ENCODE results near the gene TTC5. TPM values are rescaled to one million over a fixed set of nuclear protein-coding genes. Genes with fewer than 3 reads are reported as not detected.

Gene TTC5
- total RNA-seq, 4 donors from 2014 or later, result 13.3 to 23.3 (median 14.6) TPM

- no peak overlapping the region for H3K27ac ChIP-seq
- no peaks in the 10 kb centered on the region for H3K9me3 ChIP-seq
- TF ChIP-seq POLR2AphosphoS5 (IDR thresholded peaks at IDR 0.05) (no peak), CTCF (IDR thresholded peaks at IDR 0.05) (no peak), EP300 (IDR thresholded peaks at IDR 0.05) (no peak), POLR2A (IDR thresholded peaks at IDR 0.05) (no peak)
- no peaks in the 10 kb centered on the region for H3K27me3 ChIP-seq
- WGBS, result 86% methylated on average over 2 of the region's 2 CpGs
- DNase-seq (ENCODE audit: low spot score in 2 of 2), result no peak
- H3K4me3 ChIP-seq, result no peak overlapping the region
- H3K4me1 ChIP-seq, result peaks cover 25% of the 10 kb centered on the region
- H3K36me3 ChIP-seq, result peaks cover 17% of the 10 kb centered on the region
Observed at GRCh38 chr14:20329355-20329754, 23.6 kb upstream of the TTC5 start.

GRCh38 chr14:20328705-20329104, 23.0 kb upstream of the TTC5 start:
- TF ChIP-seq POLR2A (IDR thresholded peaks at IDR 0.05) (no peak), CTCF (IDR thresholded peaks at IDR 0.05) (no peak), POLR2AphosphoS5 (IDR thresholded peaks at IDR 0.05) (no peak), EP300 (IDR thresholded peaks at IDR 0.05) (no peak)
- 52% methylated on average over 2 of the region's 2 CpGs for WGBS

GRCh38 chr14:20327005-20327869, 21.5 kb upstream of the TTC5 start:
- H3K27ac ChIP-seq, result no peak overlapping the region
- 45% methylated on average over 8 of the region's 8 CpGs for WGBS
- H3K27me3 ChIP-seq, result no peaks in the 10 kb centered on the region
- peaks cover 29% of the 10 kb centered on the region for H3K36me3 ChIP-seq
- peaks cover 22% of the 10 kb centered on the region for H3K4me1 ChIP-seq
- TF ChIP-seq POLR2AphosphoS5 (IDR thresholded peaks at IDR 0.05) (no peak), CTCF (IDR thresholded peaks at IDR 0.05) (peak; percentile 55 to 62), EP300 (IDR thresholded peaks at IDR 0.05) (no peak)
- H3K9me3 ChIP-seq, result no peaks in the 10 kb centered on the region
- no peak for DNase-seq (ENCODE audit: low spot score in 2 of 2)
- no peak overlapping the region for H3K4me3 ChIP-seq

More at GRCh38 chr14:20328705-20329104, 23.0 kb upstream of the TTC5 start:
- H3K4me1 ChIP-seq, result peaks cover 25% of the 10 kb centered on the region
- DNase-seq (ENCODE audit: low spot score in 2 of 2), result no peak
- H3K27me3 ChIP-seq, result no peaks in the 10 kb centered on the region
- H3K27ac ChIP-seq, result no peak overlapping the region
- no peak overlapping the region for H3K4me3 ChIP-seq
- H3K36me3 ChIP-seq, result peaks cover 23% of the 10 kb centered on the region
- H3K9me3 ChIP-seq, result no peaks in the 10 kb centered on the region

GRCh38 chr14:20317720-20318119, 12.0 kb upstream of the TTC5 start:
- TF ChIP-seq POLR2AphosphoS5 (IDR thresholded peaks at IDR 0.05) (no peak), EP300 (IDR thresholded peaks at IDR 0.05) (no peak), POLR2A (IDR thresholded peaks at IDR 0.05) (no peak), CTCF (IDR thresholded peaks at IDR 0.05) (no peak)
- no peak for DNase-seq (ENCODE audit: low spot score in 2 of 2)
- WGBS, result 97% methylated on average over 16 of the region's 16 CpGs

DNA sequence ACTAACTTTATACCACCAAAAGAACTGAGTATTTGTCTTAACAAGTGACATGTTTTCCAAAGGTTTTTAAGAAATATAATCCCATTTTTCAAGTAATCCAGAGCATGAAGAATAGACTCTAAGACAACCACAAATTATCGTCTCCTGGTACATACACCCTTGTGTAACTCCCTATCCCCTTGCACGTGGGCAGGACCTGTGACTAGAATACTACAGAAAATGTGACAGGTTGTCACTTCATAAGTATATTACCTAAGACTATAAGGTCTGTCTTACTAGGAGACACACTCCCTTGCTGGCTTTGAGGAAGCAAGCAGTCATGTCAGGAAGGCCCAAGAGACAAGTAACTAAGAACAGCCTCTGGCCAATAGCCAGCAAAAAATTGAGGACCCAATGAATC, 8.3 kb upstream of the TTC5 start:
- TF ChIP-seq CTCF (IDR thresholded peaks at IDR 0.05) (no peak), POLR2AphosphoS5 (IDR thresholded peaks at IDR 0.05) (no peak)
- H3K9me3 ChIP-seq, result no peaks in the 10 kb centered on the region
- H3K27ac ChIP-seq, result no peak overlapping the region
- DNase-seq (ENCODE audit: low spot score in 2 of 2), result no peak
- H3K4me3 ChIP-seq, result no peak overlapping the region
- peaks cover 72% of the 10 kb centered on the region for H3K36me3 ChIP-seq
- H3K4me1 ChIP-seq, result no peaks in the 10 kb centered on the region
- WGBS, result 83% methylated on average over 2 of the region's 2 CpGs
- H3K27me3 ChIP-seq, result no peaks in the 10 kb centered on the region

More at GRCh38 chr14:20317720-20318119, 12.0 kb upstream of the TTC5 start:
- no peak overlapping the region for H3K4me3 ChIP-seq
- H3K9me3 ChIP-seq, result no peaks in the 10 kb centered on the region
- no peaks in the 10 kb centered on the region for H3K27me3 ChIP-seq
- no peaks in the 10 kb centered on the region for H3K4me1 ChIP-seq
- peaks cover 77% of the 10 kb centered on the region for H3K36me3 ChIP-seq
- no peak overlapping the region for H3K27ac ChIP-seq
